H1 (cell line): ENCODE data around the gene ARHGAP21. TPM values are rescaled to one million over a fixed set of nuclear protein-coding genes. Genes with fewer than 3 reads are reported as not detected.

Source experiments
- CTCF ChIA-PET: fragments of 300-600 bp; sonication (Branson Sonifier 250); formaldehyde crosslinking; loops from one replicate; lab custom pipeline; 2021; ENCODE audit not compliant: partially characterized antibody; lab: Charles Lee
- POLR2A ChIA-PET: fragments of 300-600 bp; sonication (Branson Sonifier 250); formaldehyde crosslinking; loops from one replicate; lab custom pipeline; 2021; ENCODE audit warnings: inconsistent platforms; ENCODE audit not compliant: partially characterized antibody; lab: Charles Lee
- DNase-seq, 2 experiments: peaks; one replicate each; pipeline versions ENCODE4 v3.0.0 to v3.0.0-alpha.2; 2010 to 2022; ENCODE audit warnings: low spot score in 2 of 2, low read depth in 1 of 2, mixed read lengths in 1 of 2
- FAIRE-seq: peaks from 2 replicates; lab custom pipeline; 2011; peaks lifted over from hg19 to GRCh38; lab: Jason Lieb, UNC
- H2AFZ ChIP-seq: 2 replicates; pipeline ENCODE4 v1.8.1; 2012; ENCODE audit warnings: low read length, inconsistent platforms
- H2AK5ac ChIP-seq: 2 replicates; pipeline ENCODE4 v1.6.1; 2013; ENCODE audit warnings: low read depth, low read length
- H2BK120ac ChIP-seq: replicated peaks from 2 replicates; pipeline ENCODE3; 2013; ENCODE audit warnings: low read depth, low read length, inconsistent platforms
- H2BK12ac ChIP-seq: 2 replicates; pipeline ENCODE4 v1.6.1; 2013; ENCODE audit warnings: low read depth, low read length
- H2BK15ac ChIP-seq: 2 replicates; pipeline ENCODE4 v1.6.1; 2013; ENCODE audit warnings: low read length
- H2BK20ac ChIP-seq: 2 replicates; pipeline ENCODE4 v1.6.1; 2013; ENCODE audit warnings: low read length
- H2BK5ac ChIP-seq: 2 replicates; pipeline ENCODE4 v1.6.1; 2013; ENCODE audit warnings: low read depth, low read length
- H3K14ac ChIP-seq: 2 replicates; pipeline ENCODE4 v1.6.1; 2013; ENCODE audit warnings: inconsistent platforms; ENCODE audit not compliant: insufficient read length
- H3K18ac ChIP-seq: 2 replicates; pipeline ENCODE4 v1.6.1; 2013; ENCODE audit warnings: low read length; ENCODE audit errors: extremely low read depth
- H3K23ac ChIP-seq: 2 replicates; pipeline ENCODE4 v1.6.1; 2013; ENCODE audit warnings: inconsistent platforms; ENCODE audit not compliant: insufficient read length
- H3K23me2 ChIP-seq: 2 replicates; pipeline ENCODE4 v1.6.1; 2013; ENCODE audit warnings: low read depth, low read length
- H3K27ac ChIP-seq: 2 replicates; pipeline ENCODE4 v1.6.1; 2011; ENCODE audit warnings: low read depth, low read length, inconsistent platforms
- H3K27me3 ChIP-seq, 4 experiments: replicated peaks in 1 of 4; 1 replicate in 1 of 4; 2 replicates in 3 of 4; pipeline versions ENCODE4 v1.6.1 to v1.8.1; 2011 to 2013; ENCODE audit warnings: low read length in 3 of 4, mild to moderate bottlenecking in 3 of 4, inconsistent platforms in 2 of 4, mixed read lengths in 2 of 4, moderate library complexity in 1 of 4; ENCODE audit not compliant: control insufficient read depth in 3 of 4, insufficient read depth in 3 of 4; ENCODE audit errors: extremely low read depth in 1 of 4
- H3K36me3 ChIP-seq, 4 experiments: 2 replicates each; pipeline versions ENCODE4 v1.6.1 to v1.8.1; 2011 to 2013; ENCODE audit warnings: mild to moderate bottlenecking in 4 of 4, low read length in 3 of 4, moderate library complexity in 2 of 4, control low read depth in 1 of 4, inconsistent platforms in 1 of 4; ENCODE audit not compliant: insufficient read depth in 4 of 4, control insufficient read depth in 2 of 4
- H3K4ac ChIP-seq: replicated peaks from 2 replicates; pipeline ENCODE3; 2013; ENCODE audit warnings: low read length, low read depth, mixed read lengths, inconsistent platforms; ENCODE audit not compliant: insufficient read length
- H3K4me1 ChIP-seq, 4 experiments: replicated peaks in 1 of 4; 1 replicate in 1 of 4; 2 replicates in 3 of 4; pipeline versions ENCODE4 v1.6.1 to v1.8.1; 2011 to 2013; ENCODE audit warnings: low read length in 3 of 4, inconsistent platforms in 2 of 4, mixed read lengths in 1 of 4; ENCODE audit not compliant: insufficient read depth in 4 of 4, control insufficient read depth in 3 of 4
- H3K4me2 ChIP-seq, 2 experiments: 2 replicates each; pipeline versions ENCODE4 v1.6.1 to v1.8.1; 2011 to 2013; ENCODE audit warnings: low read depth in 2 of 2, low read length in 2 of 2, control low read depth in 1 of 2, inconsistent platforms in 1 of 2, mild to moderate bottlenecking in 1 of 2; ENCODE audit not compliant: insufficient read depth in 1 of 2
- H3K4me3 ChIP-seq, 4 experiments: fragments of 200-600, 300-600 bp in 1 of 4; sonication (generic), shearing (Covaris generic), sonication (Bioruptor Twin) in 1 of 4; 2 replicates each; pipeline versions ENCODE4 v1.5.1 to v1.8.1; 2011 to 2016; ENCODE audit warnings: low read length in 4 of 4, low read depth in 3 of 4, control low read depth in 2 of 4, inconsistent platforms in 2 of 4, mild to moderate bottlenecking in 2 of 4, mixed read lengths in 1 of 4, moderate library complexity in 1 of 4; ENCODE audit not compliant: insufficient read depth in 2 of 4; ENCODE audit errors: extremely low read depth in 1 of 4
- H3K56ac ChIP-seq: replicated peaks from 2 replicates; pipeline ENCODE3; 2013; ENCODE audit warnings: low read depth, mild to moderate bottlenecking, mixed read lengths, low read length, inconsistent platforms; ENCODE audit not compliant: insufficient read length
- H3K79me1 ChIP-seq: 2 replicates; pipeline ENCODE4 v1.6.1; 2013; ENCODE audit warnings: low read depth, low read length, control low read depth
- H3K79me2 ChIP-seq, 2 experiments: 2 replicates each; pipeline versions ENCODE4 v1.6.1 to v1.8.1; 2012 to 2013; ENCODE audit warnings: low read length in 2 of 2, mild to moderate bottlenecking in 2 of 2, inconsistent platforms in 1 of 2; ENCODE audit not compliant: insufficient read depth in 2 of 2, control insufficient read depth in 1 of 2
- H3K9ac ChIP-seq, 4 experiments: replicated peaks in 1 of 4; 1 replicate in 1 of 4; 2 replicates in 3 of 4; pipeline versions ENCODE4 v1.6.1 to v1.8.1; 2011 to 2013; ENCODE audit warnings: low read depth in 3 of 4, low read length in 3 of 4, control low read depth in 2 of 4, mild to moderate bottlenecking in 2 of 4, moderate library complexity in 2 of 4, inconsistent platforms in 1 of 4; ENCODE audit errors: extremely low read depth in 1 of 4
- H3K9me3 ChIP-seq, 2 experiments: 2 replicates each; pipeline versions ENCODE4 v1.6.1 to v1.8.1; 2012 to 2013; ENCODE audit warnings: mild to moderate bottlenecking in 2 of 2, moderate library complexity in 2 of 2, control low read depth in 1 of 2, inconsistent platforms in 1 of 2, low read depth in 1 of 2, low read length in 1 of 2, mixed read lengths in 1 of 2; ENCODE audit not compliant: insufficient read depth in 2 of 2
- H4K20me1 ChIP-seq, 2 experiments: replicated peaks in 1 of 2; 2 replicates each; pipeline versions ENCODE3 to v1.8.1; 2011 to 2013; ENCODE audit warnings: inconsistent platforms in 2 of 2, low read length in 2 of 2, mild to moderate bottlenecking in 1 of 2; ENCODE audit not compliant: insufficient read depth in 2 of 2, control insufficient read depth in 1 of 2
- H4K5ac ChIP-seq: 2 replicates; pipeline ENCODE4 v1.6.1; 2013; ENCODE audit warnings: low read length, low read depth, mixed read lengths, inconsistent platforms; ENCODE audit not compliant: insufficient read length
- H4K8ac ChIP-seq: 2 replicates; pipeline ENCODE4 v1.8.0; 2013; ENCODE audit warnings: mild to moderate bottlenecking, moderate library complexity, low read length, inconsistent platforms; ENCODE audit not compliant: insufficient read depth; ENCODE audit errors: extremely low read depth
- H4K91ac ChIP-seq: replicated peaks from 2 replicates; pipeline ENCODE3; 2013; ENCODE audit warnings: low read length, mixed read lengths, inconsistent platforms; ENCODE audit not compliant: insufficient read length
- HDAC6 ChIP-seq: IDR thresholded peaks from one replicate; pipeline ENCODE4 v1.7.1; 2012; ENCODE audit warnings: low read depth, mild to moderate bottlenecking, inconsistent platforms, low read length, moderate library complexity
- RFX5 ChIP-seq: IDR thresholded peaks from 2 replicates; pipeline ENCODE4 v1.6.1; 2011; ENCODE audit warnings: low read depth, low read length, improper control_type of control experiment, borderline replicate concordance
- TCF12 ChIP-seq: IDR thresholded peaks from 2 replicates; pipeline ENCODE4 v1.6.1; 2011; ENCODE audit warnings: low read depth, mild to moderate bottlenecking, low read length
- WGBS, 2 experiments: shearing (Covaris generic) in 1 of 2; methylation state at CpG; one replicate each; pipeline versions ENCODE4 v1.1.6 to v1.1.7; 2013 to 2015; ENCODE audit warnings: low lambda C conversion rate in 2 of 2, mixed read lengths in 2 of 2, inconsistent platforms in 1 of 2, low coverage in 1 of 2, missing lambda C conversion rate in 1 of 2; ENCODE audit not compliant: insufficient replicate concordance in 2 of 2, insufficient coverage in 1 of 2, insufficient read length in 1 of 2; ENCODE audit errors: extremely low coverage in 1 of 2, missing lambda C conversion rate in 1 of 2; 5-methylcytosine and 5-hydroxymethylcytosine counted together
- polyA plus RNA-seq, 7 experiments: library from polyadenylated mRNA; depleted of rRNA in 3 of 7; stranded (reverse) in 5 of 7; unstranded in 2 of 7; fragments of >200 nt in 5 of 7; fragments of 200-250 nt in 2 of 7; gene quantifications; 1 replicate in 5 of 7; 2 replicates in 1 of 7; 4 replicates in 1 of 7; pipeline versions ENCODE4 v1.2.1 to v1.2.3, GENCODE V29; 2011 to 2013; ENCODE audit warnings: missing spikeins in 2 of 7, mixed read lengths in 2 of 7
- total RNA-seq: library from RNA; stranded (reverse); fragmentation: NEBNext Ultra II Directional; extraction: Animal tissue kit (Norgen Biotek cat#: 25700); gene quantifications from 2 replicates; pipeline ENCODE4 v1.2.1, GENCODE V29; 2021

ARHGAP21 gene
- total and polyA plus RNA-seq, 2 of the 8 experiments (the other 6 are each of a cell fraction or from before 2014, with no cell fraction given): 14.4 to 35.3 TPM

GRCh38 chr10:24542314-24543270, 181.1 kb downstream of the ARHGAP21 start:
- Histone ChIP-seq H3K4me1 (no peaks in the 10 kb centered on the region), H3K23ac (no peak overlapping the region), H2BK12ac (no peak overlapping the region)

More at GRCh38 chr10:24542314-24543270, 181.1 kb downstream of the ARHGAP21 start:
- Histone ChIP-seq H4K5ac (no peak overlapping the region), H4K20me1 (peaks cover 0 to 1% of the 10 kb centered on the region in 2 experiments), H3K14ac (no peak overlapping the region), H2BK5ac (no peak overlapping the region), H2AFZ (no peak overlapping the region), H3K56ac (no peak overlapping the region), H3K18ac (no peak overlapping the region), H3K79me2 (no peaks in the 10 kb centered on the region), H3K4me2 (no peak overlapping the region), H2BK20ac (no peak overlapping the region), H3K27me3 (no peaks in the 10 kb centered on the region), H3K9me3 (no peaks in the 10 kb centered on the region), H2AK5ac (no peak overlapping the region), H3K23me2 (no peaks in the 10 kb centered on the region), H3K36me3 (peaks cover 0 to 4% (median 0%) of the 10 kb centered on the region in 4 experiments; a peak in 3 of 8 replicates), H3K79me1 (no peaks in the 10 kb centered on the region), H2BK120ac (no peak overlapping the region), H3K4me3 (no peak overlapping the region), H2BK15ac (no peak overlapping the region), H3K4ac (no peak overlapping the region), H3K9ac (no peak overlapping the region), H3K27ac (no peak overlapping the region), H4K91ac (no peak overlapping the region), H4K8ac (no peak overlapping the region)
- CTCF ChIA-PET: interaction anchor here (0.7 to 1.4 kb wide), 3 partner anchors 10 to 75 kb away, joined by 3 to 6 read pairs (median 4); no protein-coding TSS in a partner anchor
- DNase-seq (no peak), FAIRE-seq (no peak)
- TF ChIP-seq HDAC6: no peak
- TF ChIP-seq TCF12: no peak
- no peak for TF ChIP-seq RFX5
- POLR2A ChIA-PET: interaction anchor here (1.6 kb wide), 1 partner anchor 10 kb away, joined by 3 read pairs; no protein-coding TSS in a partner anchor
- WGBS, 2 experiments: 94% methylated on average over 14 of the region's 14 CpGs; no CpG with 5 or more reads in 1 of the 2 experiments
